Measurements from ENCODE around the gene TCF4. TPM values are rescaled to one million over a fixed set of nuclear protein-coding genes. Genes with fewer than 3 reads are reported as not detected.
A peak's percentile ranks its signal among the peaks of the same experiment; 100 is the strongest.

TCF4 gene
- total and polyA plus RNA-seq, 2 donors (not counting 1 experiment from before 2014, with no cell fraction given): 68.5 to 353 TPM

DNA sequence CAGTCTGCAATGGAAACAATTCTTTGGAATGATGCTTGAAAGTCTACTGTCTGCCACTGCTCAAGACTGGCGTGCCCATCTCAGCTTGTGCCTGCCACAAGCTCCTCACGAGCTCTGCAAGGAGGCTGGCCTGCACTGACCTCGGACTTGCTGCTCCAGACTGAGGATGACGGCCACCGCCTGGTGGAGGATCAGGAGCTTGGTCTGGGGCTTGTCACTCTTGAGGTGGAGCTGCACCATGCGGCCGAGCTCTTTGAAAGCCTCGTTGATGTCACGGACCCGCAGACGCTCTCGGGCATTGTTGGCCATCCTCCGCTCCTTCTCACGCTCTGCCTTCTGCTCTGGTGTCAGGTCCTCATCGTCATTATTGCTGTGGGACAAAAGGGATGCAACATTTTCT is 359.3 kb downstream of the TCF4 start:
- Histone ChIP-seq H4K20me1 (ENCODE audit: control insufficient read depth, insufficient read depth, low read length, poor library complexity, severe bottlenecking) (no peaks in the 10 kb centered on the region), H3K4me2 (replicated peaks; ENCODE audit: low read depth, low read length, poor library complexity, severe bottlenecking) (no peak overlapping the region), H2AFZ (ENCODE audit: insufficient read depth, low read depth, low read length, poor library complexity, severe bottlenecking) (no peak overlapping the region), H3K4me3 (ENCODE audit: control extremely low read depth in 1 of 5, extremely low read depth in 1 of 5, insufficient read depth in 1 of 5, low read depth in 2 of 5, low read length in 4 of 5) (no peak overlapping the region), H3K27ac (ENCODE audit: low read length in 2 of 2) (no peak overlapping the region), H3K4me1 (ENCODE audit: control insufficient read depth in 2 of 2, insufficient read depth in 2 of 2, low read length in 2 of 2) (no peaks in the 10 kb centered on the region), H3K9me3 (ENCODE audit: control extremely low read depth in 1 of 3, control insufficient read depth in 2 of 3, insufficient read depth in 1 of 3, low read length in 2 of 3) (no peaks in the 10 kb centered on the region), H3K36me3 (replicated peaks in 1 of 2; ENCODE audit: control extremely low read depth in 1 of 2, control insufficient read depth in 1 of 2, extremely low read depth in 1 of 2, insufficient read depth in 2 of 2, low read length in 1 of 2) (peaks cover 18 to 80% of the 10 kb centered on the region in 2 experiments), H3K27me3 (replicated peaks in 1 of 4; ENCODE audit: control extremely low read depth in 1 of 4, control insufficient read depth in 3 of 4, insufficient read depth in 4 of 4, low read length in 3 of 4) (no peaks in the 10 kb centered on the region), H3K79me2 (ENCODE audit: control insufficient read depth, insufficient read depth, low read length) (no peaks in the 10 kb centered on the region), H3K9ac (ENCODE audit: low read length) (no peak overlapping the region)
- WGBS (ENCODE audit: insufficient coverage): 98% methylated on average over 14 of the region's 15 CpGs
- Mint-ChIP-seq H3K9me3 (ENCODE audit: insufficient read depth) (no peaks in the 10 kb centered on the region), H3K4me3 (no peak overlapping the region), H3K4me1 (peaks cover 5% of the 10 kb centered on the region), H3K27ac (no peak overlapping the region), H3K27me3 (no peaks in the 10 kb centered on the region)
- ATAC-seq (ENCODE audit: low read depth): no peak
- POLR2A ChIA-PET: no interaction called here
- no peak for TF ChIP-seq EZH2 (IDR thresholded peaks at IDR 0.05; ENCODE audit: borderline replicate concordance, insufficient read depth, low read depth, low read length, poor library complexity, severe bottlenecking)
- TF ChIP-seq, protein P1, sequence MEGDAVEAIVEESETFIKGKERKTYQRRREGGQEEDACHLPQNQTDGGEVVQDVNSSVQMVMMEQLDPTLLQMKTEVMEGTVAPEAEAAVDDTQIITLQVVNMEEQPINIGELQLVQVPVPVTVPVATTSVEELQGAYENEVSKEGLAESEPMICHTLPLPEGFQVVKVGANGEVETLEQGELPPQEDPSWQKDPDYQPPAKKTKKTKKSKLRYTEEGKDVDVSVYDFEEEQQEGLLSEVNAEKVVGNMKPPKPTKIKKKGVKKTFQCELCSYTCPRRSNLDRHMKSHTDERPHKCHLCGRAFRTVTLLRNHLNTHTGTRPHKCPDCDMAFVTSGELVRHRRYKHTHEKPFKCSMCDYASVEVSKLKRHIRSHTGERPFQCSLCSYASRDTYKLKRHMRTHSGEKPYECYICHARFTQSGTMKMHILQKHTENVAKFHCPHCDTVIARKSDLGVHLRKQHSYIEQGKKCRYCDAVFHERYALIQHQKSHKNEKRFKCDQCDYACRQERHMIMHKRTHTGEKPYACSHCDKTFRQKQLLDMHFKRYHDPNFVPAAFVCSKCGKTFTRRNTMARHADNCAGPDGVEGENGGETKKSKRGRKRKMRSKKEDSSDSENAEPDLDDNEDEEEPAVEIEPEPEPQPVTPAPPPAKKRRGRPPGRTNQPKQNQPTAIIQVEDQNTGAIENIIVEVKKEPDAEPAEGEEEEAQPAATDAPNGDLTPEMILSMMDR (IDR thresholded peaks at IDR 0.05): no peak
- CTCF ChIA-PET: interaction anchor here (0.7 to 1.9 kb wide), 3 partner anchors 10 to 196 kb away, joined by 3 to 6 read pairs (median 3); no protein-coding TSS in a partner anchor
- DNase-seq: no peak
- intact Hi-C loops (cut with micrococcal nuclease): no loop called here

DNA sequence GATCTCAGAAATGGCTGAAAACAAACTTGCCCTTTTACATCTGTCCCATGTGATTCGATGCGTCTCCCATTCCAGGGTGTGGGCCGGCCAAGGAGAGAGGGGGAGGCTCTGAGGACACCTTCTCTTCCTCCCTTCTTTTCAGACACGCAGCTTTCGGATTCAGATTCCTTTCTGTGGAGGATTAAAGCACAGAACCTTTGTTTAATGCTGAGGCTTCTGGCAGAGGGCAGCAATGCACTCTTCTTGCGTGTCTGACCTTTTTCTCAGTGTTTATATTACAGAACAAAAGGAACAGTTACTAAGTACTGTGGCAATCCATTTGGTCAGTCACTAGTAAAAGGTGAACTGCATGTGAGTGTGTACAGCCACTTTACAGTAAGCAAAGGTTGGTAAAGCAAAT is 359.8 kb downstream of the TCF4 start:
- TF ChIP-seq EZH2 (IDR thresholded peaks at IDR 0.05; ENCODE audit: borderline replicate concordance, insufficient read depth, low read depth, low read length, poor library complexity, severe bottlenecking): no peak
- TF ChIP-seq, protein P1 (IDR thresholded peaks at IDR 0.05): no peak
- H3K4me3 ChIP-seq (ENCODE audit: control extremely low read depth in 1 of 5, extremely low read depth in 1 of 5, insufficient read depth in 1 of 5, low read depth in 2 of 5, low read length in 4 of 5): no peak overlapping the region
- H2AFZ ChIP-seq (ENCODE audit: insufficient read depth, low read depth, low read length, poor library complexity, severe bottlenecking): no peak overlapping the region
- no peaks in the 10 kb centered on the region for H3K27me3 ChIP-seq (replicated peaks in 1 of 4; ENCODE audit: control extremely low read depth in 1 of 4, control insufficient read depth in 3 of 4, insufficient read depth in 4 of 4, low read length in 3 of 4)
- H3K4me2 ChIP-seq (replicated peaks; ENCODE audit: low read depth, low read length, poor library complexity, severe bottlenecking): no peak overlapping the region
- H3K36me3 ChIP-seq (replicated peaks in 1 of 2; ENCODE audit: control extremely low read depth in 1 of 2, control insufficient read depth in 1 of 2, extremely low read depth in 1 of 2, insufficient read depth in 2 of 2, low read length in 1 of 2): peaks cover 16 to 75% of the 10 kb centered on the region in 2 experiments
- Mint-ChIP-seq H3K9me3 (ENCODE audit: insufficient read depth) (no peaks in the 10 kb centered on the region), H3K4me1 (peaks cover 5% of the 10 kb centered on the region), H3K27me3 (no peaks in the 10 kb centered on the region), H3K27ac (peak overlapping the region; percentile 22), H3K4me3 (no peak overlapping the region)
- H3K9ac ChIP-seq (ENCODE audit: low read length): no peak overlapping the region
- intact Hi-C loops (cut with micrococcal nuclease): no loop called here
- no peaks in the 10 kb centered on the region for H3K4me1 ChIP-seq (ENCODE audit: control insufficient read depth in 2 of 2, insufficient read depth in 2 of 2, low read length in 2 of 2)
- no peaks in the 10 kb centered on the region for H3K9me3 ChIP-seq (ENCODE audit: control extremely low read depth in 1 of 3, control insufficient read depth in 2 of 3, insufficient read depth in 1 of 3, low read length in 2 of 3)
- ChIA-PET CTCF (interaction anchor here (0.7 to 1.9 kb wide), 3 partner anchors 10 to 197 kb away, joined by 3 to 6 read pairs (median 3); no protein-coding TSS in a partner anchor), POLR2A (no interaction called here)
- H3K27ac ChIP-seq (ENCODE audit: low read length in 2 of 2): no peak overlapping the region
- H4K20me1 ChIP-seq (ENCODE audit: control insufficient read depth, insufficient read depth, low read length, poor library complexity, severe bottlenecking): no peaks in the 10 kb centered on the region
- DNase-seq: no peak
- H3K79me2 ChIP-seq (ENCODE audit: control insufficient read depth, insufficient read depth, low read length): no peaks in the 10 kb centered on the region
- 100% methylated on average over 1 of the region's 6 CpGs for WGBS (ENCODE audit: insufficient coverage)
- ATAC-seq (ENCODE audit: low read depth): no peak

Data from B cell (primary cell).